Panc1 (cell line): ENCODE results near the gene PBX1. TPM values are rescaled to one million over a fixed set of nuclear protein-coding genes. Genes with fewer than 3 reads are reported as not detected.

ENCODE experiments used
- ATAC-seq: fragments of 200-7000 bp; cut with Tn5 transposase; 2 replicates; pipeline ENCODE4 v1.9.1; 2020; ENCODE audit warnings: mild to moderate bottlenecking, moderate library complexity
- BruUV-seq: library from RNA; stranded (reverse); fragments of 400-500 nt; replicated peaks from 2 replicates; lab custom pipeline; 2021; lab: Mats Ljungman, UMichigan
- CTCF ChIA-PET: fragments of 300-600 bp; sonication (Branson Sonifier 250); formaldehyde crosslinking; loops from one replicate; lab custom pipeline; 2022; ENCODE audit warnings: antibody characterized with exemption; lab: Charles Lee
- POLR2A ChIA-PET: fragments of 300-600 bp; sonication (Branson Sonifier 250); formaldehyde crosslinking; loops from one replicate; lab custom pipeline; 2022; ENCODE audit warnings: antibody characterized with exemption; lab: Charles Lee
- DNase-seq: peaks from one replicate; pipeline ENCODE4 v3.0.0-alpha.2; 2010; ENCODE audit warnings: low read depth, low spot score
- H3K27ac ChIP-seq: 2 replicates; pipeline ENCODE4 v1.5.1; 2011; ENCODE audit warnings: mild to moderate bottlenecking, low read length, inconsistent platforms
- H3K27me3 ChIP-seq: fragments of 200-500 bp; sonication (Bioruptor generic); 2 replicates; pipeline ENCODE4 v1.6.0; 2014; ENCODE audit warnings: low read length, inconsistent platforms; ENCODE audit not compliant: control insufficient read depth, insufficient read depth
- H3K36me3 ChIP-seq: fragments of 200-500 bp; sonication (Bioruptor generic); 2 replicates; pipeline ENCODE4 v1.5.1; 2014; ENCODE audit warnings: inconsistent platforms, mild to moderate bottlenecking, low read length, moderate library complexity; ENCODE audit not compliant: control insufficient read depth, insufficient read depth
- H3K4me1 ChIP-seq: 2 replicates; pipeline ENCODE4 v1.5.1; 2011; ENCODE audit warnings: inconsistent platforms, mild to moderate bottlenecking, low read length, moderate library complexity; ENCODE audit not compliant: control insufficient read depth, insufficient read depth
- H3K4me3 ChIP-seq, 2 experiments: 2 replicates each; pipeline ENCODE4 v1.5.1; 2011 to 2012; ENCODE audit warnings: low read depth in 2 of 2, low read length in 2 of 2, mild to moderate bottlenecking in 2 of 2, inconsistent platforms in 1 of 2, moderate library complexity in 1 of 2
- H3K9me3 ChIP-seq: fragments of 200-500 bp; sonication (Bioruptor generic); 2 replicates; pipeline ENCODE4 v1.5.1; 2014; ENCODE audit warnings: low read depth, mild to moderate bottlenecking, inconsistent platforms, low read length, moderate library complexity; ENCODE audit not compliant: control insufficient read depth, insufficient read depth
- CTCF ChIP-seq: fragments of 450-650 bp; IDR thresholded peaks from 2 replicates; pipeline ENCODE4 v1.5.1; 2017; ENCODE audit warnings: mild to moderate bottlenecking
- POLR2AphosphoS5 ChIP-seq: IDR thresholded peaks from 2 replicates; pipeline ENCODE4 v1.6.1; 2012; ENCODE audit warnings: mild to moderate bottlenecking, low read depth, low read length, moderate library complexity
- SIN3A ChIP-seq: IDR thresholded peaks from 2 replicates; pipeline ENCODE4 v1.6.1; 2012; ENCODE audit warnings: low read depth, mild to moderate bottlenecking, low read length, moderate library complexity, borderline replicate concordance; ENCODE audit not compliant: insufficient read depth
- TCF7L2 ChIP-seq: IDR thresholded peaks from 2 replicates; pipeline ENCODE4 v1.6.1; 2011; ENCODE audit warnings: mild to moderate bottlenecking, low read depth, low read length, inconsistent platforms
- in situ Hi-C: cut with HindIII; loops from 2 replicates; pipeline ENCODE4 v1.10.0; 2016; ENCODE audit warnings: low sequenced_read_pairs, low pct_unique_long_range_greater_than_20kb
- intact Hi-C: fragments of 100-400 bp; cut with micrococcal nuclease; formaldehyde crosslinking; loops from one replicate; pipeline ENCODE4 v1.10.0; 2022; ENCODE audit not compliant: unreplicated experiment
- total RNA-seq: library from RNA; stranded (reverse); gene quantifications from one replicate; pipeline ENCODE4 v1.2.1, GENCODE V29; 2021; ENCODE audit not compliant: unreplicated experiment
- TF ChIP-seq, protein P1 (sequence below), 2 experiments: IDR thresholded peaks; 2 replicates each; pipeline ENCODE4 v1.6.1; 2011 to 2012; ENCODE audit warnings: low read depth in 2 of 2, control low read depth in 1 of 2, low read length in 1 of 2, mild to moderate bottlenecking in 1 of 2, moderate library complexity in 1 of 2; ENCODE audit not compliant: insufficient read depth in 1 of 2

PBX1 gene
- total RNA-seq, 1 experiment from 2014 or later: 2.0 TPM

DNA sequence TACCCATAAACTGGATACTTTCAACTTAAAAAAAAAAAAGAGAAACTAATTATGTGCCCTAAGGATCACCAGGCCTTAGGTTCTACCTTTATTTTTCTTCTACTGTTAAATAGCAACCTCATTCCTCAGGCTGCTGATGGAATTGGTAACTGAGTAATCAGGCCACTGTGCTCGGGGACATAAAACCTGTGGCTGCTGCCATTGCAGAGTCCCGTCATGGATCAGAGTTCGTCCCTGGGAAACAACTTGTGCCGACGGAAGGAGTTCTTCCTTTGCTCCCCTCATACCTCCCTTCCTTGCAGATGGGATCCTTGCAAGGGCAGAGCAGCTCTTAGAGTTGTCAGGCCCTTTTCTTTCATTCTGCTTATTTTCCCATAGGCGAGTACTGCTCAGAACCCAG, 123.6 kb downstream of the PBX1 start:
- CTCF ChIA-PET: no interaction called here
- Histone ChIP-seq H3K36me3 (no peaks in the 10 kb centered on the region), H3K27me3 (no peaks in the 10 kb centered on the region), H3K9me3 (no peaks in the 10 kb centered on the region), H3K4me3 (no peak overlapping the region), H3K27ac (no peak overlapping the region), H3K4me1 (no peaks in the 10 kb centered on the region)
- no peak for TF ChIP-seq SIN3A
- no peak for TF ChIP-seq TCF7L2
- TF ChIP-seq POLR2AphosphoS5: no peak
- TF ChIP-seq CTCF: no peak
- TF ChIP-seq, protein P1, sequence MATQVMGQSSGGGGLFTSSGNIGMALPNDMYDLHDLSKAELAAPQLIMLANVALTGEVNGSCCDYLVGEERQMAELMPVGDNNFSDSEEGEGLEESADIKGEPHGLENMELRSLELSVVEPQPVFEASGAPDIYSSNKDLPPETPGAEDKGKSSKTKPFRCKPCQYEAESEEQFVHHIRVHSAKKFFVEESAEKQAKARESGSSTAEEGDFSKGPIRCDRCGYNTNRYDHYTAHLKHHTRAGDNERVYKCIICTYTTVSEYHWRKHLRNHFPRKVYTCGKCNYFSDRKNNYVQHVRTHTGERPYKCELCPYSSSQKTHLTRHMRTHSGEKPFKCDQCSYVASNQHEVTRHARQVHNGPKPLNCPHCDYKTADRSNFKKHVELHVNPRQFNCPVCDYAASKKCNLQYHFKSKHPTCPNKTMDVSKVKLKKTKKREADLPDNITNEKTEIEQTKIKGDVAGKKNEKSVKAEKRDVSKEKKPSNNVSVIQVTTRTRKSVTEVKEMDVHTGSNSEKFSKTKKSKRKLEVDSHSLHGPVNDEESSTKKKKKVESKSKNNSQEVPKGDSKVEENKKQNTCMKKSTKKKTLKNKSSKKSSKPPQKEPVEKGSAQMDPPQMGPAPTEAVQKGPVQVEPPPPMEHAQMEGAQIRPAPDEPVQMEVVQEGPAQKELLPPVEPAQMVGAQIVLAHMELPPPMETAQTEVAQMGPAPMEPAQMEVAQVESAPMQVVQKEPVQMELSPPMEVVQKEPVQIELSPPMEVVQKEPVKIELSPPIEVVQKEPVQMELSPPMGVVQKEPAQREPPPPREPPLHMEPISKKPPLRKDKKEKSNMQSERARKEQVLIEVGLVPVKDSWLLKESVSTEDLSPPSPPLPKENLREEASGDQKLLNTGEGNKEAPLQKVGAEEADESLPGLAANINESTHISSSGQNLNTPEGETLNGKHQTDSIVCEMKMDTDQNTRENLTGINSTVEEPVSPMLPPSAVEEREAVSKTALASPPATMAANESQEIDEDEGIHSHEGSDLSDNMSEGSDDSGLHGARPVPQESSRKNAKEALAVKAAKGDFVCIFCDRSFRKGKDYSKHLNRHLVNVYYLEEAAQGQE (IDR thresholded peaks at IDR 0.05; ENCODE audit: insufficient read depth in 1 of 2, low read depth in 2 of 2, low read length in 1 of 2): no peak
- POLR2A ChIA-PET: no interaction called here
- intact Hi-C loops: no loop called here
- no peak for ATAC-seq
- no peak for DNase-seq
- BruUV-seq: no TSS peak
- in situ Hi-C loops: no loop called here

- in situ Hi-C loops: no loop called here
- Histone ChIP-seq H3K4me1 (no peaks in the 10 kb centered on the region), H3K9me3 (no peaks in the 10 kb centered on the region), H3K4me3 (no peak overlapping the region), H3K27ac (no peak overlapping the region), H3K27me3 (no peaks in the 10 kb centered on the region), H3K36me3 (no peaks in the 10 kb centered on the region)
- TF ChIP-seq SIN3A (no peak), TCF7L2 (no peak), CTCF (no peak), POLR2AphosphoS5 (no peak)
- TF ChIP-seq, protein P1 (IDR thresholded peaks at IDR 0.05; ENCODE audit: insufficient read depth in 1 of 2, low read depth in 2 of 2, low read length in 1 of 2): no peak
- BruUV-seq: no TSS peak
- CTCF ChIA-PET: no interaction called here
- POLR2A ChIA-PET: no interaction called here
- ATAC-seq (no peak), DNase-seq (no peak)
- intact Hi-C loops: no loop called here
These were observed 124.3 kb downstream of the PBX1 start for GRCh38 chr1:164683235-164683634.
